ENCODE results near the gene CC2D1A.

CC2D1A gene

DNA sequence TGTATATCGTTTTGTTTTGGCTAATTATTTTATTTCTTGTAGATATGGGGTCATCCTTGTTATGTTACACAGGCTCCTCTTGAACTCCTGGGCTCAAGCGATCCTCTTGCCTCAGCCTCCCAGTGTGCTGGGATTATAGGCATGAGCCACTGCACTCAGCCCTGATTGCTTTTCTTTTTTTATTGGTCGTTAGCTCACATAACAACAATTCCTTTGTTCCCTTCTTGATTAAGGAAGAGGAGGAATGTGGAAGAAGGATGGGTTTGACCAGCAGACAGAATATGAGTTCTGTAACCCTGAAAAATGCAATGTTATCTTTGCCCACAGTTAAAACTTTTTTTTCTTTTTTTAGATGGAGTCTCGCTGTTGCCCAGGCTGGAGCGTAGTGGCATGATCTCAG is 11.4 kb upstream of the CC2D1A start:
- no peak for ATAC-seq
- TF ChIP-seq BACH2 (CRISPR knock-in tag; IDR thresholded peaks at IDR 0.05; ENCODE audit: borderline replicate concordance) = no peak
- no peak for TF ChIP-seq ISL1 (CRISPR knock-in tag; IDR thresholded peaks at IDR 0.05)
- TF ChIP-seq TCF4 (CRISPR knock-in tag; IDR thresholded peaks at IDR 0.05; ENCODE audit: borderline replicate concordance) = no peak
- TF ChIP-seq, protein P1, sequence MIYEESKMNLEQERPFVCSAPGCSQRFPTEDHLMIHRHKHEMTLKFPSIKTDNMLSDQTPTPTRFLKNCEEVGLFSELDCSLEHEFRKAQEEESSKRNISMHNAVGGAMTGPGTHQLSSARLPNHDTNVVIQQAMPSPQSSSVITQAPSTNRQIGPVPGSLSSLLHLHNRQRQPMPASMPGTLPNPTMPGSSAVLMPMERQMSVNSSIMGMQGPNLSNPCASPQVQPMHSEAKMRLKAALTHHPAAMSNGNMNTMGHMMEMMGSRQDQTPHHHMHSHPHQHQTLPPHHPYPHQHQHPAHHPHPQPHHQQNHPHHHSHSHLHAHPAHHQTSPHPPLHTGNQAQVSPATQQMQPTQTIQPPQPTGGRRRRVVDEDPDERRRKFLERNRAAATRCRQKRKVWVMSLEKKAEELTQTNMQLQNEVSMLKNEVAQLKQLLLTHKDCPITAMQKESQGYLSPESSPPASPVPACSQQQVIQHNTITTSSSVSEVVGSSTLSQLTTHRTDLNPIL (CRISPR knock-in tag; IDR thresholded peaks at IDR 0.05; ENCODE audit: low read depth) = no peak
- TF ChIP-seq ZC3H10 (CRISPR knock-in tag; IDR thresholded peaks at IDR 0.05) = no peak
- TF ChIP-seq PPARA (CRISPR knock-in tag; IDR thresholded peaks at IDR 0.05; ENCODE audit: borderline replicate concordance) = no peak
- TF ChIP-seq TOX (CRISPR knock-in tag; IDR thresholded peaks at IDR 0.05; ENCODE audit: borderline replicate concordance) = no peak
- no peak for TF ChIP-seq CSDC2 (CRISPR knock-in tag; IDR thresholded peaks at IDR 0.05)
- TF ChIP-seq ZNF565 (CRISPR knock-in tag; conservative IDR thresholded peaks at IDR 0.05; ENCODE audit: low read depth) = no peak
- TF ChIP-seq ZFP3 (CRISPR knock-in tag; IDR thresholded peaks at IDR 0.05) = no peak
- TF ChIP-seq ZFP30 (CRISPR knock-in tag; IDR thresholded peaks at IDR 0.05) = no peak
- no peak for TF ChIP-seq ZNF8 (CRISPR knock-in tag; IDR thresholded peaks at IDR 0.05)
- TF ChIP-seq, protein P2, sequence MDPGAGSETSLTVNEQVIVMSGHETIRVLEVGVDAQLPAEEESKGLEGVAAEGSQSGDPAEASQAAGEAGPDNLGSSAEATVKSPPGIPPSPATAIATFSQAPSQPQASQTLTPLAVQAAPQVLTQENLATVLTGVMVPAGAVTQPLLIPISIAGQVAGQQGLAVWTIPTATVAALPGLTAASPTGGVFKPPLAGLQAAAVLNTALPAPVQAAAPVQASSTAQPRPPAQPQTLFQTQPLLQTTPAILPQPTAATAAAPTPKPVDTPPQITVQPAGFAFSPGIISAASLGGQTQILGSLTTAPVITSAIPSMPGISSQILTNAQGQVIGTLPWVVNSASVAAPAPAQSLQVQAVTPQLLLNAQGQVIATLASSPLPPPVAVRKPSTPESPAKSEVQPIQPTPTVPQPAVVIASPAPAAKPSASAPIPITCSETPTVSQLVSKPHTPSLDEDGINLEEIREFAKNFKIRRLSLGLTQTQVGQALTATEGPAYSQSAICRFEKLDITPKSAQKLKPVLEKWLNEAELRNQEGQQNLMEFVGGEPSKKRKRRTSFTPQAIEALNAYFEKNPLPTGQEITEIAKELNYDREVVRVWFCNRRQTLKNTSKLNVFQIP (CRISPR knock-in tag; IDR thresholded peaks at IDR 0.05; ENCODE audit: borderline replicate concordance, low read depth) = no peak

DNA sequence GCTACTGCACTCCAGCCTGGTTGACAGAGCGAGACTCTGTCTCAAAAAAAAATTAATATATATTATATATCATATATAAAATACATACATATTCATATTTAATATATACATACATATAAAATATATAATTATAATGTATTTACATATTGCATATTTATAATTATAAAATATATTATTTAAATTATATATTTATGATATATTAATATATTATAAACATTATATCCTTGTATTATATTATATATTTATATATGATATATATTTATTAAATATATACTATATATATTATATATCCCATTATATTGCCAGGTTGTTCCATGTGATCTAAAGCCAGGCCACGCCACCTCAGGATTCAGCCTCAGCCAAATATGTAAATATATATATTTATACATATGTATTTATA is 9.8 kb upstream of the CC2D1A start:
- TF ChIP-seq ZNF8 (CRISPR knock-in tag; IDR thresholded peaks at IDR 0.05) (no peak), ZC3H10 (CRISPR knock-in tag; IDR thresholded peaks at IDR 0.05) (no peak)
- no peak for ATAC-seq

DNA sequence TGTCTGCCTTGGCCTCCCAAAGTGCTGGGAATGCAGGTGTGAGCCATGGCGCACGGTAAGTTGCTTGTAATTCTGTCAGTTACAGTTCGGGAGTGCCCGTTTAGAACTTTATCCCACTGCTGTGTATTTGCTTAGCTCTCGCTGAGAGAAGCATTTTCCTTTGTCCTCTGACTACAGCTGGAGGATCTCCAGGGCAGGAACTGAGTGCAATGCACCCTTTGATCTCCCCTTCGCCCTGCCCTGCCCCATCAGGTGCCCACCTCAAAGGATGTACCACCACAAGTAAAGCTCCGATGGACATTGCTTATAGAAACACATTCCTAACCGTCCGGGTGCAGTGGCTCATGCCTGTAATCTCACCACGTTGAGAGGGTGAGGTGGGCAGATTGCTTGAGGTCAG is 6.6 kb upstream of the CC2D1A start:
- no peak for TF ChIP-seq ZNF565 (CRISPR knock-in tag; conservative IDR thresholded peaks at IDR 0.05; ENCODE audit: low read depth)
- TF ChIP-seq ZFP3 (CRISPR knock-in tag; IDR thresholded peaks at IDR 0.05) = no peak
- no peak for TF ChIP-seq BACH2 (CRISPR knock-in tag; IDR thresholded peaks at IDR 0.05; ENCODE audit: borderline replicate concordance)
- TF ChIP-seq, protein P1 (CRISPR knock-in tag; IDR thresholded peaks at IDR 0.05; ENCODE audit: low read depth) = no peak
- TF ChIP-seq OSR1 (CRISPR knock-in tag; IDR thresholded peaks at IDR 0.05) = no peak
- no peak for TF ChIP-seq SNAI2 (CRISPR knock-in tag; IDR thresholded peaks at IDR 0.05)
- TF ChIP-seq ZC3H10 (CRISPR knock-in tag; IDR thresholded peaks at IDR 0.05) = no peak
- TF ChIP-seq, protein P3, sequence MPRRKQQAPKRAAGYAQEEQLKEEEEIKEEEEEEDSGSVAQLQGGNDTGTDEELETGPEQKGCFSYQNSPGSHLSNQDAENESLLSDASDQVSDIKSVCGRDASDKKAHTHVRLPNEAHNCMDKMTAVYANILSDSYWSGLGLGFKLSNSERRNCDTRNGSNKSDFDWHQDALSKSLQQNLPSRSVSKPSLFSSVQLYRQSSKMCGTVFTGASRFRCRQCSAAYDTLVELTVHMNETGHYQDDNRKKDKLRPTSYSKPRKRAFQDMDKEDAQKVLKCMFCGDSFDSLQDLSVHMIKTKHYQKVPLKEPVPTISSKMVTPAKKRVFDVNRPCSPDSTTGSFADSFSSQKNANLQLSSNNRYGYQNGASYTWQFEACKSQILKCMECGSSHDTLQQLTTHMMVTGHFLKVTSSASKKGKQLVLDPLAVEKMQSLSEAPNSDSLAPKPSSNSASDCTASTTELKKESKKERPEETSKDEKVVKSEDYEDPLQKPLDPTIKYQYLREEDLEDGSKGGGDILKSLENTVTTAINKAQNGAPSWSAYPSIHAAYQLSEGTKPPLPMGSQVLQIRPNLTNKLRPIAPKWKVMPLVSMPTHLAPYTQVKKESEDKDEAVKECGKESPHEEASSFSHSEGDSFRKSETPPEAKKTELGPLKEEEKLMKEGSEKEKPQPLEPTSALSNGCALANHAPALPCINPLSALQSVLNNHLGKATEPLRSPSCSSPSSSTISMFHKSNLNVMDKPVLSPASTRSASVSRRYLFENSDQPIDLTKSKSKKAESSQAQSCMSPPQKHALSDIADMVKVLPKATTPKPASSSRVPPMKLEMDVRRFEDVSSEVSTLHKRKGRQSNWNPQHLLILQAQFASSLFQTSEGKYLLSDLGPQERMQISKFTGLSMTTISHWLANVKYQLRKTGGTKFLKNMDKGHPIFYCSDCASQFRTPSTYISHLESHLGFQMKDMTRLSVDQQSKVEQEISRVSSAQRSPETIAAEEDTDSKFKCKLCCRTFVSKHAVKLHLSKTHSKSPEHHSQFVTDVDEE (CRISPR knock-in tag; IDR thresholded peaks at IDR 0.05) = no peak
- TF ChIP-seq, protein P2 (CRISPR knock-in tag; IDR thresholded peaks at IDR 0.05; ENCODE audit: borderline replicate concordance, low read depth) = no peak
- TF ChIP-seq, protein P4, sequence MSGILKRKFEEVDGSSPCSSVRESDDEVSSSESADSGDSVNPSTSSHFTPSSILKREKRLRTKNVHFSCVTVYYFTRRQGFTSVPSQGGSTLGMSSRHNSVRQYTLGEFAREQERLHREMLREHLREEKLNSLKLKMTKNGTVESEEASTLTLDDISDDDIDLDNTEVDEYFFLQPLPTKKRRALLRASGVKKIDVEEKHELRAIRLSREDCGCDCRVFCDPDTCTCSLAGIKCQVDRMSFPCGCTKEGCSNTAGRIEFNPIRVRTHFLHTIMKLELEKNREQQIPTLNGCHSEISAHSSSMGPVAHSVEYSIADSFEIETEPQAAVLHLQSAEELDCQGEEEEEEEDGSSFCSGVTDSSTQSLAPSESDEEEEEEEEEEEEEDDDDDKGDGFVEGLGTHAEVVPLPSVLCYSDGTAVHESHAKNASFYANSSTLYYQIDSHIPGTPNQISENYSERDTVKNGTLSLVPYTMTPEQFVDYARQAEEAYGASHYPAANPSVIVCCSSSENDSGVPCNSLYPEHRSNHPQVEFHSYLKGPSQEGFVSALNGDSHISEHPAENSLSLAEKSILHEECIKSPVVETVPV (CRISPR knock-in tag; IDR thresholded peaks at IDR 0.05) = no peak
- TF ChIP-seq TOX (CRISPR knock-in tag; IDR thresholded peaks at IDR 0.05; ENCODE audit: borderline replicate concordance) = no peak
- no peak for TF ChIP-seq ZNF8 (CRISPR knock-in tag; IDR thresholded peaks at IDR 0.05)
- TF ChIP-seq ISL1 (CRISPR knock-in tag; IDR thresholded peaks at IDR 0.05) = no peak
- TF ChIP-seq ZNF70 (CRISPR knock-in tag; IDR thresholded peaks at IDR 0.05) = no peak
- no peak for TF ChIP-seq ARNTL (CRISPR knock-in tag; IDR thresholded peaks at IDR 0.05; ENCODE audit: borderline replicate concordance, low read depth)
- no peak for TF ChIP-seq RARB (CRISPR knock-in tag; IDR thresholded peaks at IDR 0.05)
- TF ChIP-seq CSDC2 (CRISPR knock-in tag; IDR thresholded peaks at IDR 0.05) = no peak
- TF ChIP-seq, protein P5, sequence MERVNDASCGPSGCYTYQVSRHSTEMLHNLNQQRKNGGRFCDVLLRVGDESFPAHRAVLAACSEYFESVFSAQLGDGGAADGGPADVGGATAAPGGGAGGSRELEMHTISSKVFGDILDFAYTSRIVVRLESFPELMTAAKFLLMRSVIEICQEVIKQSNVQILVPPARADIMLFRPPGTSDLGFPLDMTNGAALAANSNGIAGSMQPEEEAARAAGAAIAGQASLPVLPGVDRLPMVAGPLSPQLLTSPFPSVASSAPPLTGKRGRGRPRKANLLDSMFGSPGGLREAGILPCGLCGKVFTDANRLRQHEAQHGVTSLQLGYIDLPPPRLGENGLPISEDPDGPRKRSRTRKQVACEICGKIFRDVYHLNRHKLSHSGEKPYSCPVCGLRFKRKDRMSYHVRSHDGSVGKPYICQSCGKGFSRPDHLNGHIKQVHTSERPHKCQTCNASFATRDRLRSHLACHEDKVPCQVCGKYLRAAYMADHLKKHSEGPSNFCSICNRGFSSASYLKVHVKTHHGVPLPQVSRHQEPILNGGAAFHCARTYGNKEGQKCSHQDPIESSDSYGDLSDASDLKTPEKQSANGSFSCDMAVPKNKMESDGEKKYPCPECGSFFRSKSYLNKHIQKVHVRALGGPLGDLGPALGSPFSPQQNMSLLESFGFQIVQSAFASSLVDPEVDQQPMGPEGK (CRISPR knock-in tag; IDR thresholded peaks at IDR 0.05; ENCODE audit: borderline replicate concordance) = no peak
- no peak for TF ChIP-seq GLIS3 (CRISPR knock-in tag; IDR thresholded peaks at IDR 0.05)

More for the DNA sequence above, 6.6 kb upstream of the CC2D1A start:
- no peak for ATAC-seq
